Right atrium auricular region (tissue), 2 donors: ENCODE data around the gene CLEC16A. TPM values are rescaled to one million over a fixed set of nuclear protein-coding genes. Genes with fewer than 3 reads are reported as not detected.

Source experiments
- DNase-seq: peaks from one replicate; pipeline ENCODE4 v3.0.0-alpha.2; 2019; ENCODE audit warnings: low spot score
- H3K27ac ChIP-seq, 2 donors: fragments of 200-600 bp; sonication (generic); 1 replicate in 1 of 2; 2 replicates in 1 of 2; pipeline ENCODE4 v1.5.1; 2016 to 2019
- H3K27me3 ChIP-seq, 2 donors: fragments of 200-600 bp; sonication (generic); one replicate each; pipeline versions ENCODE4 v1.5.1 to v1.6.0; 2017 to 2019
- H3K36me3 ChIP-seq: fragments of 200-600 bp; sonication (generic); one replicate; pipeline ENCODE4 v1.5.1; 2016
- H3K4me1 ChIP-seq, 2 donors: fragments of 200-600 bp; sonication (generic); one replicate each; pipeline versions ENCODE4 v1.5.1 to v1.6.0; 2017 to 2019
- H3K4me3 ChIP-seq, 2 donors: fragments of 200-600 bp; sonication (generic); 1 replicate in 1 of 2; 2 replicates in 1 of 2; pipeline ENCODE4 v1.5.1; 2017 to 2019; ENCODE audit warnings: mild to moderate bottlenecking in 1 of 2, moderate library complexity in 1 of 2
- H3K9me3 ChIP-seq, 2 donors: fragments of 200-600 bp; sonication (generic); one replicate each; pipeline ENCODE4 v1.5.1; 2019
- CTCF ChIP-seq, 2 donors: fragments of 200-600 bp; sonication (generic); IDR thresholded peaks; one replicate each; pipeline ENCODE4 v1.5.1; 2019; ENCODE audit warnings: antibody characterized with exemption in 2 of 2
- total RNA-seq, 2 donors: library from RNA; depleted of rRNA; stranded (reverse); fragments of >200 nt; gene quantifications; one replicate each; pipeline ENCODE4 v1.1.0, GENCODE V29; 2016

Gene CLEC16A
- total RNA-seq, 2 donors from 2014 or later = 24.1 to 49.0 TPM

GRCh38 chr16:11109566-11109965 is 165.2 kb downstream of the CLEC16A start:
- H3K27me3 ChIP-seq = no peaks in the 10 kb centered on the region
- no peaks in the 10 kb centered on the region for H3K36me3 ChIP-seq
- H3K27ac ChIP-seq = no peak overlapping the region
- no peak for DNase-seq
- TF ChIP-seq CTCF (IDR thresholded peaks at IDR 0.05) = no peak
- peaks cover 0 to 50% of the 10 kb centered on the region in 2 donors for H3K4me1 ChIP-seq
- H3K4me3 ChIP-seq = no peak overlapping the region
- H3K9me3 ChIP-seq = peaks cover 0 to 10% of the 10 kb centered on the region in 2 donors

DNA sequence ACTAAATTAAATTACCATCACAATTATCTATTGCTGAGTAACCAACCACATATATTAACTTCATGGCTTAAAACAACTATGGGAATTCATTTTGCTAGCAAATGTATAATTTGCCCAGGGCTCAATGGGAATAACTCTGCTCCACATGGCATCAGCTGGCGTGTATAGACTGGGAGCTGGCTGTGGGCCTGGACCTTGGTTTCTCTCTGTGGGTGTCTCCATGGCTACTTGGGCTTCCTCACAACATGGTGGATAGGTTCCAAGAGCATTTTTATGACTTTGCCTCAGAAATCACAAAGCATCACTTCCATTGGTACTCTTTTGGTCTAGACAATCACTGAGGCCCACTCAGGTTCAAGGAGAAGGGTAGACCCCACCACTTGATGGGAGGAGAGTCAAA is 166.8 kb downstream of the CLEC16A start:
- TF ChIP-seq CTCF (IDR thresholded peaks at IDR 0.05) = no peak
- no peaks in the 10 kb centered on the region for H3K36me3 ChIP-seq
- DNase-seq = no peak
- H3K27me3 ChIP-seq = no peaks in the 10 kb centered on the region
- H3K4me3 ChIP-seq = no peak overlapping the region
- H3K4me1 ChIP-seq = peaks cover 0 to 35% of the 10 kb centered on the region in 2 donors
- H3K9me3 ChIP-seq = peaks cover 0 to 10% of the 10 kb centered on the region in 2 donors
- no peak overlapping the region for H3K27ac ChIP-seq

- no peak for DNase-seq
- Histone ChIP-seq H3K9me3 (peaks cover 0 to 10% of the 10 kb centered on the region in 2 donors), H3K36me3 (no peaks in the 10 kb centered on the region), H3K27me3 (no peaks in the 10 kb centered on the region), H3K27ac (no peak overlapping the region), H3K4me1 (peaks cover 0 to 28% of the 10 kb centered on the region in 2 donors), H3K4me3 (no peak overlapping the region)
- TF ChIP-seq CTCF (IDR thresholded peaks at IDR 0.05) = no peak
Measured at GRCh38 chr16:11111856-11112634, 167.7 kb downstream of the CLEC16A start.

GRCh38 chr16:11112723-11113348 is 168.5 kb downstream of the CLEC16A start:
- Histone ChIP-seq H3K4me3 (no peak overlapping the region), H3K4me1 (peaks cover 0 to 22% of the 10 kb centered on the region in 2 donors), H3K27ac (no peak overlapping the region), H3K9me3 (peaks cover 0 to 10% of the 10 kb centered on the region in 2 donors), H3K27me3 (no peaks in the 10 kb centered on the region), H3K36me3 (no peaks in the 10 kb centered on the region)
- no peak for TF ChIP-seq CTCF (IDR thresholded peaks at IDR 0.05)
- DNase-seq = no peak

DNA sequence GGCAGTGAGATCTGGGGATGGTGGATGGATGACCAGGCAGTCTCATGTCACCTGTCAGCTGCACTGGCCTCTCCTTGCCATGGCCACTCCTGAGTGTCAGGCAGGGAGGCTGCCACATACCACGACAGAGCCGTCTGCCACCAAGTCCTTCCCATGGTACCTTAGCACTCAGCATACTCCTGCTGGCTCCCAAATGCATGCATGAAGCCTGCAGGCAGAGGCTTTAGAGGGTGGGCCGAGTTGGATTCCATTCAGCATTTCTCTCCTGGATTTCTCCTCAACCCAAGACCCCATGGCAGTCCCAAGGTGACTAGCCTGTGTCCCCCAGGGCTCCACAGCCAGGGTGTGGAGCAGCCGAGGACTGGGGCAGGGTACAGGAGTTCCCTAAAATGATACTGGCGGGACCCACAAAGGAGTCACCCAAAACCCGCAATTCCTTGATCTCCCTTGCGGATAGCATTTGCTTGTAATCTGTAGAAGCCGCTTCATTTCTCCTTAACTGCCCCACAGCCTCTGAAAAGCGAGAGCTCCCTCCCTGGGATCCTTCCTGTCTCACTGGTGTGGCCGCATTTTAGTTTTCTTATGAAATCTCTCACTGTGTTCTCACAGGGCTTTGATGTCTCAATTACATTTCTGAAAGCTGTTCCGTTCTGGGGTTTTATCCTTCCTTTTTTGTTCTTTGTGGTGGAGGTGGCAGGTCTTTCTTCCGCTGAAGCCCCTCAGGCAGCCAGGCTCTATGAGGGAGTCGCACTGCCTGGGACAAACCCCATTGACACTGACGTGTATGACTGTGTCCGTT is 170.2 kb downstream of the CLEC16A start:
- H3K9me3 ChIP-seq = peaks cover 0 to 10% of the 10 kb centered on the region in 2 donors
- peaks cover 0 to 14% of the 10 kb centered on the region in 2 donors for H3K4me1 ChIP-seq
- DNase-seq = no peak
- no peak for TF ChIP-seq CTCF (IDR thresholded peaks at IDR 0.05)
- H3K36me3 ChIP-seq = no peaks in the 10 kb centered on the region
- H3K4me3 ChIP-seq = no peak overlapping the region
- no peak overlapping the region for H3K27ac ChIP-seq
- no peaks in the 10 kb centered on the region for H3K27me3 ChIP-seq
